GM12878 (cell line): ENCODE measurements around the gene PSENEN. TPM values are rescaled to one million over a fixed set of nuclear protein-coding genes. Genes with fewer than 3 reads are reported as not detected.

Experiments
- ATAC-seq: fragments of 200-7000 bp; cut with Tn5 transposase; 3 replicates; pipeline ENCODE4 v1.9.1; 2020; ENCODE audit warnings: mild to moderate bottlenecking, moderate library complexity
- BruUV-seq: library from RNA; stranded (reverse); fragments of 400-500 nt; replicated peaks from 2 replicates; lab custom pipeline; 2021; lab: Mats Ljungman, UMichigan
- CTCF ChIA-PET: fragments of 300-600 bp; sonication (Branson Sonifier 250); formaldehyde crosslinking; extraction: SDS; loops from one replicate; lab custom pipeline; 2021; ENCODE audit warnings: inconsistent platforms; lab: Yijun Ruan, JAX
- POLR2A ChIA-PET: fragments of 350-600 bp; formaldehyde crosslinking; extraction: SDS; loops from one replicate; lab custom pipeline; 2021; ENCODE audit warnings: inconsistent platforms; lab: Charles Lee
- RAD21 ChIA-PET: fragments of 300-600 bp; sonication (Branson Sonifier 250); formaldehyde crosslinking; loops from one replicate; lab custom pipeline; 2023; ENCODE audit warnings: antibody characterized with exemption; ENCODE audit not compliant: unreplicated experiment; lab: Charles Lee
- SMC1A ChIA-PET: fragments of 300-600 bp; sonication (Branson Sonifier 250); formaldehyde crosslinking; loops from one replicate; lab custom pipeline; 2023; ENCODE audit not compliant: unreplicated experiment, uncharacterized antibody; lab: Charles Lee
- DNase-seq: peaks from one replicate; pipeline ENCODE4 v3.0.0-alpha.2; 2011; ENCODE audit warnings: low read depth, low spot score
- FAIRE-seq: peaks from 3 replicates; lab custom pipeline; 2011; peaks lifted over from hg19 to GRCh38; lab: Jason Lieb, UNC
- H2AFZ ChIP-seq: 2 replicates; pipeline ENCODE4 v1.6.0; 2011; ENCODE audit warnings: low read depth, low read length, control low read depth; ENCODE audit not compliant: control insufficient read depth
- H3K27ac ChIP-seq: 2 replicates; pipeline ENCODE4 v1.5.1; 2011; ENCODE audit warnings: control low read depth; ENCODE audit not compliant: control insufficient read depth, insufficient read depth
- H3K27me3 ChIP-seq, 2 experiments: replicated peaks in 1 of 2; 2 replicates each; pipeline versions ENCODE4 v1.6.0 to v1.6.1; 2011; ENCODE audit warnings: low read length in 1 of 2; ENCODE audit not compliant: control insufficient read depth in 2 of 2, insufficient read depth in 2 of 2
- H3K36me3 ChIP-seq, 2 experiments: 2 replicates each; pipeline ENCODE4 v1.5.1; 2011; ENCODE audit warnings: low read length in 1 of 2; ENCODE audit not compliant: control insufficient read depth in 2 of 2, insufficient read depth in 2 of 2
- H3K4me1 ChIP-seq: 2 replicates; pipeline ENCODE4 v1.6.1; 2011; ENCODE audit warnings: mild to moderate bottlenecking, low read length, moderate library complexity, mixed read lengths; ENCODE audit not compliant: control insufficient read depth, insufficient read depth
- H3K4me2 ChIP-seq: 2 replicates; pipeline ENCODE4 v1.6.0; 2011; ENCODE audit warnings: control low read depth; ENCODE audit not compliant: control insufficient read depth, insufficient read depth
- H3K4me3 ChIP-seq: fragments of 200-600 bp; sonication (generic); 2 replicates; pipeline ENCODE4 v1.5.1; 2016
- H3K79me2 ChIP-seq: 2 replicates; pipeline ENCODE4 v1.6.0; 2011; ENCODE audit warnings: low read length; ENCODE audit not compliant: control insufficient read depth, insufficient read depth
- H3K9ac ChIP-seq: 2 replicates; pipeline ENCODE4 v1.8.0; 2011; ENCODE audit warnings: low read length, control low read depth, mixed read lengths; ENCODE audit not compliant: control insufficient read depth, insufficient read depth
- H3K9me3 ChIP-seq: replicated peaks from 3 replicates; pipeline ENCODE4 v1.5.1; 2011; ENCODE audit warnings: mild to moderate bottlenecking, low read length; ENCODE audit not compliant: control insufficient read depth, insufficient read depth
- H4K20me1 ChIP-seq: 2 replicates; pipeline ENCODE4 v1.6.0; 2011; ENCODE audit not compliant: control insufficient read depth, insufficient read depth
- ATF2 ChIP-seq: IDR thresholded peaks from 2 replicates; pipeline ENCODE4 v1.6.1; 2012; ENCODE audit warnings: low read length, inconsistent platforms
- CBFB ChIP-seq: IDR thresholded peaks from 2 replicates; pipeline ENCODE4 v1.6.1; 2016; ENCODE audit warnings: antibody characterized with exemption, low read depth
- CTCF ChIP-seq, 3 experiments: IDR thresholded peaks in 2 of 3; conservative IDR thresholded peaks in 1 of 3; 2 replicates each; pipeline ENCODE4 v1.5.1; 2011; ENCODE audit warnings: low read depth in 3 of 3, low read length in 3 of 3, mild to moderate bottlenecking in 3 of 3, control low read depth in 2 of 3, moderate library complexity in 2 of 3, inconsistent platforms in 1 of 3, mixed read lengths in 1 of 3; ENCODE audit not compliant: control insufficient read depth in 2 of 3, insufficient read depth in 1 of 3; ENCODE audit errors: extremely low read depth in 1 of 3
- ELK1 ChIP-seq: IDR thresholded peaks from 2 replicates; pipeline ENCODE4 v1.6.1; 2012; ENCODE audit warnings: low read depth, low read length, improper control_type of control experiment
- IKZF2 ChIP-seq, 2 experiments: fragments of 450-650 bp; IDR thresholded peaks; 2 replicates each; pipeline ENCODE4 v1.6.1; 2017; ENCODE audit warnings: mild to moderate bottlenecking in 2 of 2, moderate library complexity in 2 of 2
- KAT2A ChIP-seq: conservative IDR thresholded peaks from 2 replicates; pipeline ENCODE4 v1.6.1; 2011; ENCODE audit warnings: low read depth, low read length; ENCODE audit not compliant: control insufficient read depth
- LARP7 ChIP-seq: fragments of 450-650 bp; IDR thresholded peaks from 2 replicates; pipeline ENCODE4 v1.6.1; 2017; ENCODE audit warnings: mild to moderate bottlenecking
- MYC ChIP-seq: IDR thresholded peaks from 2 replicates; pipeline ENCODE4 v1.6.1; 2011; ENCODE audit warnings: mild to moderate bottlenecking, low read length, moderate library complexity, inconsistent platforms; ENCODE audit not compliant: insufficient read depth, insufficient replicate concordance, insufficient read length, severe bottlenecking
- NR2F1 ChIP-seq: fragments of 450-650 bp; conservative IDR thresholded peaks from 2 replicates; pipeline ENCODE4 v1.6.1; 2017; ENCODE audit warnings: mild to moderate bottlenecking
- POLR2A ChIP-seq: IDR thresholded peaks from 2 replicates; pipeline ENCODE4 v1.6.1; 2011; ENCODE audit warnings: low read depth, mild to moderate bottlenecking, low read length
- POLR2AphosphoS2 ChIP-seq: IDR thresholded peaks from 2 replicates; pipeline ENCODE4 v1.6.1; 2011; ENCODE audit warnings: low read depth, mild to moderate bottlenecking, low read length, improper control_type of control experiment, moderate library complexity
- RCOR1 ChIP-seq: conservative IDR thresholded peaks from 2 replicates; pipeline ENCODE4 v1.6.1; 2012; ENCODE audit warnings: low read depth, low read length, improper control_type of control experiment
- SMARCA5 ChIP-seq: fragments of 450-650 bp; IDR thresholded peaks from 2 replicates; pipeline ENCODE4 v1.6.1; 2017; ENCODE audit warnings: mild to moderate bottlenecking
- SPI1 ChIP-seq: IDR thresholded peaks from 2 replicates; pipeline ENCODE4 v1.6.1; 2011; ENCODE audit warnings: low read depth, mild to moderate bottlenecking, low read length, moderate library complexity, borderline replicate concordance; ENCODE audit not compliant: insufficient read depth
- TBL1XR1 ChIP-seq: IDR thresholded peaks from 2 replicates; pipeline ENCODE4 v1.6.1; 2012; ENCODE audit warnings: low read depth, low read length, improper control_type of control experiment
- ZBTB33 ChIP-seq: fragments of 450-650 bp; IDR thresholded peaks from 2 replicates; pipeline ENCODE4 v1.6.1; 2017; ENCODE audit warnings: mild to moderate bottlenecking
- ZNF217 ChIP-seq: fragments of 450-650 bp; IDR thresholded peaks from 2 replicates; pipeline ENCODE4 v1.6.1; 2017; ENCODE audit warnings: antibody characterized with exemption, mild to moderate bottlenecking
- WGBS: methylation state at CpG from one replicate; pipeline ENCODE4 v1.1.6; 2016; ENCODE audit warnings: low lambda C conversion rate; ENCODE audit not compliant: insufficient replicate concordance, insufficient coverage; ENCODE audit errors: missing lambda C conversion rate; 5-methylcytosine and 5-hydroxymethylcytosine counted together
- in situ Hi-C: fragments of 300-500 bp; cut with MboI; formaldehyde crosslinking; loops from 9 replicates; pipeline ENCODE4 v1.14.3; 2018; ENCODE audit warnings: mixed read lengths
- intact Hi-C: fragments of 100-400 bp; cut with micrococcal nuclease; formaldehyde crosslinking; loops from one replicate; pipeline ENCODE4 v1.14.2; 2022; ENCODE audit not compliant: unreplicated experiment
- polyA plus RNA-seq, 11 experiments: library from polyadenylated mRNA; depleted of rRNA in 4 of 11; unstranded in 6 of 11; stranded (reverse) in 5 of 11; fragments of >200 nt; fragmentation: Nextera tagmentation in 4 of 11; fragmentation: Illumina TruSeq in 1 of 11; extraction: Ambion mirVana in 4 of 11; extraction: Trizol in 1 of 11; gene quantifications; 1 replicate in 1 of 11; 2 replicates in 10 of 11; pipeline versions ENCODE4 v1.2.1 to v1.2.3, GENCODE V29; 2011 to 2016; ENCODE audit warnings: inconsistent platforms in 2 of 11, missing spikeins in 2 of 11, low read depth in 1 of 11
- total RNA-seq, 4 experiments: library from RNA; depleted of rRNA in 3 of 4; stranded (reverse); fragments of >200 nt in 3 of 4; fragmentation: Illumina TruSeq in 1 of 4; extraction: Trizol in 1 of 4; gene quantifications; 2 replicates each; pipeline versions ENCODE4 v1.2.1 to v1.2.3, GENCODE V29; 2013 to 2021

PSENEN gene
- total and polyA plus RNA-seq, 10 of the 15 experiments (the other 5 are each of a cell fraction or from before 2014, with no cell fraction given) = 14.4 to 178 (median 43.5) TPM

GRCh38 chr19:35792312-35792711, 46.9 kb downstream of the PSENEN start (continued):
- TF ChIP-seq RCOR1 (no peak), ZBTB33 (no peak), POLR2A (no peak), IKZF2 (IDR thresholded peaks at IDR 0.05) (no peak), TBL1XR1 (no peak), POLR2AphosphoS2 (no peak)

DNA sequence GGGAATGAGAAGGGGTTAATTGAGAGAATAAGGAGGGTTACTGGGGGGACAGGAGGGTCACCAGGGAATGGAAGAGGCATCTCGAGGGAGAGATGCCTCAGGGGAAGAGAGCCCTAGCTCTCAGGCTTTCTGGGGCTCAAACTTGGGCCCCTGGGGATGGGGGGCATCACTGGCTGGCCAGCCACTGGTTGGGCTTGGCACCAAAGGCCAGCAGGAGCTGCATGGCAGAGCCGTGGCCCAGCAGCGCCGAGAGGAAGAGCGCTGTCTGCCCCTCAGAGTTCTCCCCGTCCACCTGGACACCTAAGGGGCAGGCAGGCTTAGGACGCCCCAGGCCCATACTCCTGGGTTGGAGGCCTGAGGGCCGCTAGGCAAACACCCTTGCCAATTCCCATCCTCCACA, 47.4 kb downstream of the PSENEN start:
- Histone ChIP-seq H2AFZ (no peak overlapping the region), H3K4me3 (no peak overlapping the region), H3K4me1 (no peaks in the 10 kb centered on the region), H3K4me2 (no peak overlapping the region), H3K9me3 (no peaks in the 10 kb centered on the region), H3K27ac (no peak overlapping the region), H3K27me3 (peaks cover 0 to 2% of the 10 kb centered on the region in 2 experiments; a peak in 1 of 4 replicates), H3K36me3 (no peaks in the 10 kb centered on the region), H3K79me2 (no peaks in the 10 kb centered on the region)
- ATAC-seq (no peak), FAIRE-seq (no peak), DNase-seq (no peak)
- in situ Hi-C loops = no loop called here
- CTCF ChIA-PET = no interaction called here
- 18% methylated on average over 7 of the region's 8 CpGs for WGBS
- SMC1A ChIA-PET = no interaction called here
- intact Hi-C loops = no loop called here
- RAD21 ChIA-PET = no interaction called here
- POLR2A ChIA-PET = no interaction called here
- BruUV-seq = no TSS peak
- TF ChIP-seq MYC (no peak), SMARCA5 (no peak), LARP7 (no peak), ATF2 (no peak), ZNF217 (no peak), KAT2A (no peak), NR2F1 (no peak), CBFB (no peak), CTCF (IDR thresholded peaks at IDR 0.05 in 2 of 3, conservative IDR thresholded peaks at IDR 0.05 in 1 of 3; ENCODE audit: control insufficient read depth in 2 of 3, extremely low read depth in 1 of 3, insufficient read depth in 1 of 3, low read depth in 3 of 3, low read length in 3 of 3) (no peak), ELK1 (no peak), SPI1 (no peak)
- TF ChIP-seq, all 136 proteins: peak for 0
- Histone ChIP-seq H4K20me1 (no peaks in the 10 kb centered on the region), H3K9ac (no peak overlapping the region)
